PC-9 (cell line): Measurements from ENCODE around the gene AGO4. TPM values are rescaled to one million over a fixed set of nuclear protein-coding genes. Genes with fewer than 3 reads are reported as not detected.
A peak's percentile ranks its signal among the peaks of the same experiment; 100 is the strongest.

Experiments
- BruUV-seq: library from RNA; stranded (reverse); fragments of 400-500 nt; replicated peaks from 2 replicates; lab custom pipeline; 2021; lab: Mats Ljungman, UMichigan
- CTCF ChIA-PET: fragments of 300-600 bp; sonication (Branson Sonifier 250); formaldehyde crosslinking; loops from one replicate; lab custom pipeline; 2022; ENCODE audit warnings: antibody characterized with exemption; lab: Charles Lee
- POLR2A ChIA-PET: fragments of 300-600 bp; sonication (Branson Sonifier 250); formaldehyde crosslinking; loops from one replicate; lab custom pipeline; 2022; ENCODE audit warnings: antibody characterized with exemption; ENCODE audit not compliant: unreplicated experiment; lab: Charles Lee
- DNase-seq, 2 experiments: peaks; one replicate each; pipeline versions ENCODE4 v3.0.0 to v3.0.0-alpha.2; 2015 to 2022; ENCODE audit warnings: mixed read lengths in 1 of 2
- H2AFZ ChIP-seq: fragments of 200-600 bp; sonication (generic); 2 replicates; pipeline ENCODE4 v1.8.1; 2017; ENCODE audit warnings: antibody characterized with exemption
- H3F3A ChIP-seq: fragments of 200-600 bp; sonication (generic); 2 replicates; pipeline ENCODE4 v1.8.1; 2017; ENCODE audit warnings: antibody characterized with exemption, mild to moderate bottlenecking, low read depth; ENCODE audit not compliant: insufficient read depth
- H3K27ac ChIP-seq: fragments of 200-600 bp; sonication (generic); 2 replicates; pipeline ENCODE4 v1.6.1; 2016; ENCODE audit warnings: mixed run types
- H3K27me3 ChIP-seq: fragments of 200-600 bp; sonication (generic); 2 replicates; pipeline ENCODE4 v1.6.1; 2016; ENCODE audit warnings: low read depth, mixed run types; ENCODE audit not compliant: insufficient read depth
- H3K36me3 ChIP-seq: fragments of 200-600 bp; sonication (generic); 2 replicates; pipeline ENCODE4 v1.6.1; 2016; ENCODE audit warnings: low read depth, mixed run types
- H3K4me1 ChIP-seq: fragments of 200-600 bp; sonication (generic); replicated peaks from 2 replicates; pipeline ENCODE4 v1.6.1; 2016; ENCODE audit warnings: mixed run types; ENCODE audit not compliant: insufficient read depth
- H3K4me2 ChIP-seq: fragments of 200-600 bp; sonication (generic); 2 replicates; pipeline ENCODE4 v1.6.1; 2017; ENCODE audit warnings: mixed run types
- H3K4me3 ChIP-seq: fragments of 200-600 bp; sonication (generic); 2 replicates; pipeline ENCODE4 v1.6.1; 2016; ENCODE audit warnings: mixed run types
- H3K79me2 ChIP-seq: fragments of 200-600 bp; sonication (generic); 2 replicates; pipeline ENCODE4 v1.6.1; 2017; ENCODE audit warnings: low read depth, mixed run types
- H3K9me2 ChIP-seq: fragments of 200-600 bp; sonication (generic); 2 replicates; pipeline ENCODE4 v1.8.1; 2017; ENCODE audit warnings: mild to moderate bottlenecking; ENCODE audit not compliant: insufficient read depth
- H3K9me3 ChIP-seq: fragments of 200-600 bp; sonication (generic); 2 replicates; pipeline ENCODE4 v1.8.1; 2016; ENCODE audit warnings: low read depth; ENCODE audit not compliant: insufficient read depth
- H4K20me1 ChIP-seq: fragments of 200-600 bp; sonication (generic); 2 replicates; pipeline ENCODE4 v1.8.1; 2017; ENCODE audit not compliant: insufficient read depth
- EZH2 ChIP-seq: fragments of 200-600 bp; sonication (generic); IDR thresholded peaks from 2 replicates; pipeline ENCODE4 v1.8.0; 2017; ENCODE audit warnings: antibody characterized with exemption, low read depth
- intact Hi-C: fragments of 100-400 bp; cut with micrococcal nuclease; formaldehyde crosslinking; loops from one replicate; pipeline ENCODE4 v1.10.0; 2022; ENCODE audit not compliant: unreplicated experiment
- total RNA-seq: library from RNA; stranded (reverse); gene quantifications from 2 replicates; pipeline ENCODE4 v1.2.3, GENCODE V29; 2021
- TF ChIP-seq, protein P1 (sequence below): fragments of 200-600 bp; sonication (generic); conservative IDR thresholded peaks from 2 replicates; pipeline ENCODE4 v1.6.1; 2017; ENCODE audit warnings: mixed run types, antibody characterized with exemption, mild to moderate bottlenecking, moderate library complexity

AGO4 gene
- total RNA-seq, 1 experiment from 2014 or later: 12.4 TPM

GRCh38 chr1:35856964-35857363 is 49.1 kb downstream of the AGO4 start:
- no peaks in the 10 kb centered on the region for H3K9me3 ChIP-seq
- BruUV-seq: no TSS peak
- no peaks in the 10 kb centered on the region for H3K79me2 ChIP-seq
- intact Hi-C loops: loop anchor here (10.0 kb wide), 1 partner anchor 328 kb away; no protein-coding TSS in a partner anchor
- H4K20me1 ChIP-seq: no peaks in the 10 kb centered on the region
- ChIA-PET CTCF (no interaction called here), POLR2A (interaction anchor here (0.7 kb wide), 1 partner anchor 1575 kb away, joined by 4 read pairs; no protein-coding TSS in a partner anchor)
- DNase-seq: no peak
- H3K36me3 ChIP-seq: no peaks in the 10 kb centered on the region
- TF ChIP-seq, protein P1, sequence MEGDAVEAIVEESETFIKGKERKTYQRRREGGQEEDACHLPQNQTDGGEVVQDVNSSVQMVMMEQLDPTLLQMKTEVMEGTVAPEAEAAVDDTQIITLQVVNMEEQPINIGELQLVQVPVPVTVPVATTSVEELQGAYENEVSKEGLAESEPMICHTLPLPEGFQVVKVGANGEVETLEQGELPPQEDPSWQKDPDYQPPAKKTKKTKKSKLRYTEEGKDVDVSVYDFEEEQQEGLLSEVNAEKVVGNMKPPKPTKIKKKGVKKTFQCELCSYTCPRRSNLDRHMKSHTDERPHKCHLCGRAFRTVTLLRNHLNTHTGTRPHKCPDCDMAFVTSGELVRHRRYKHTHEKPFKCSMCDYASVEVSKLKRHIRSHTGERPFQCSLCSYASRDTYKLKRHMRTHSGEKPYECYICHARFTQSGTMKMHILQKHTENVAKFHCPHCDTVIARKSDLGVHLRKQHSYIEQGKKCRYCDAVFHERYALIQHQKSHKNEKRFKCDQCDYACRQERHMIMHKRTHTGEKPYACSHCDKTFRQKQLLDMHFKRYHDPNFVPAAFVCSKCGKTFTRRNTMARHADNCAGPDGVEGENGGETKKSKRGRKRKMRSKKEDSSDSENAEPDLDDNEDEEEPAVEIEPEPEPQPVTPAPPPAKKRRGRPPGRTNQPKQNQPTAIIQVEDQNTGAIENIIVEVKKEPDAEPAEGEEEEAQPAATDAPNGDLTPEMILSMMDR: no peak
- no peak for TF ChIP-seq EZH2
- no peaks in the 10 kb centered on the region for H3K4me1 ChIP-seq
- no peak overlapping the region for H3K4me3 ChIP-seq
- H2AFZ ChIP-seq: no peak overlapping the region
- no peaks in the 10 kb centered on the region for H3F3A ChIP-seq
- no peak overlapping the region for H3K27ac ChIP-seq
- no peaks in the 10 kb centered on the region for H3K9me2 ChIP-seq
- no peak overlapping the region for H3K4me2 ChIP-seq
- H3K27me3 ChIP-seq: no peaks in the 10 kb centered on the region

DNA sequence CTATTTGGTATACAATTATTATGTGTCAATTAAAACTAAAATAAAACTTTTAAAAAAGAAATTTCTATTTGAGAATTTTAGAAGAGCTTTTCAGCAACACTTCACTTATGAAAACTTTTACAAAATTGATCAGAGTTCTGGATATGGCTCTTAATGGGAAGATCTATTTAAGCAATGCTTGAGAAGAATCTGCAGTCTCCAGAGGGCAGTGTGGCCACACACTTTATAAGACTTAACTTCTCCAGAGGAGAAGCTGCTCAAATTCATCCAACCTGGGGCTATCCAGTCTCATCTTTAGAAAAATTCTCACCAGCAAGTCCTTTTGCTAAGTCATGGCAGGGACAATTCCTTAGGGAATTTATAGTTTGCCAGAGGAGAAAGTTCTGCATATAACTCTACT is 50.0 kb downstream of the AGO4 start:
- no TSS peak for BruUV-seq
- CTCF ChIA-PET: interaction anchor here (0.6 kb wide), 1 partner anchor 25 kb away, joined by 4 read pairs; the partner anchor contains the start of gene AGO1
- no peak for DNase-seq

DNA sequence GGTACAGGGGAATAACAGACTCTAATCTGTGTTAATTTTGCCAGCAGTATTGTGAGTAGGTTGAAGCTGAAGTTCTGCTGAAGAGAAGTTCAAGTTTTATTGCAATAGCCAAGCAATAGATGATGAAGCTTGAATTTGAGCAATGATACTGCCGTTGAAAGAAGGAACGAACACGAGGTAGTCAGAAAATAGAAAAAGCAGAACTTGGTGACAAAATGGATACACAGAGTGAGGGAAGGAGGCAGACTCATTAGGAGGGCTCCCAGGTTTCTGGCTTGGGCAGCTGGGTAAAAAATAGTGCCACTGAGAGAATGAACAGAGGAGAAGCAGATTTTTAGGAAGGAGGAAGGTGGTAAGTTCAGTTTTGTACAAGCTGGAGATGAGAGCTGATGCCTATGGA is 52.9 kb downstream of the AGO4 start:
- ChIA-PET CTCF (no interaction called here), POLR2A (no interaction called here)
- no peak for DNase-seq
- TF ChIP-seq, protein P1: no peak
- TF ChIP-seq EZH2: no peak
- BruUV-seq: no TSS peak
- Histone ChIP-seq H3K36me3 (no peaks in the 10 kb centered on the region), H3K9me2 (no peaks in the 10 kb centered on the region), H3F3A (no peaks in the 10 kb centered on the region; the same call in 1 of the 2 replicates), H3K4me3 (no peak overlapping the region), H3K79me2 (no peaks in the 10 kb centered on the region), H3K4me1 (no peaks in the 10 kb centered on the region), H2AFZ (no peak overlapping the region), H3K27ac (no peak overlapping the region), H3K4me2 (no peak overlapping the region), H4K20me1 (no peaks in the 10 kb centered on the region), H3K9me3 (no peaks in the 10 kb centered on the region), H3K27me3 (no peaks in the 10 kb centered on the region)
- intact Hi-C loops: no loop called here

More for the DNA sequence above, 50.0 kb downstream of the AGO4 start:
- H3F3A ChIP-seq: no peaks in the 10 kb centered on the region
- H3K9me2 ChIP-seq: no peaks in the 10 kb centered on the region
- no peak overlapping the region for H3K4me2 ChIP-seq
- H3K27ac ChIP-seq: no peak overlapping the region
- POLR2A ChIA-PET: interaction anchor here (0.6 to 0.9 kb wide), 2 partner anchors 239 to 442 kb away, joined by 4 to 5 read pairs; no protein-coding TSS in a partner anchor
- no peaks in the 10 kb centered on the region for H3K27me3 ChIP-seq
- no peak overlapping the region for H3K4me3 ChIP-seq
- H3K79me2 ChIP-seq: no peaks in the 10 kb centered on the region
- no peaks in the 10 kb centered on the region for H3K36me3 ChIP-seq
- H3K4me1 ChIP-seq: no peaks in the 10 kb centered on the region
- TF ChIP-seq EZH2: no peak
- TF ChIP-seq, protein P1: peak; percentile 48; the same call in 1 of the 2 replicates
- no peak overlapping the region for H2AFZ ChIP-seq
- intact Hi-C loops: loop anchor here (10.0 kb wide), 1 partner anchor 327 kb away; no protein-coding TSS in a partner anchor
- H3K9me3 ChIP-seq: no peaks in the 10 kb centered on the region
- H4K20me1 ChIP-seq: no peaks in the 10 kb centered on the region
